ENCODE data around the gene HMX2.

Gene HMX2

GRCh38 chr10:123147635-123148413, at the start of gene HMX2:
TSS of gene HMX2 (plus strand) at chr10:123148136. CDS start at chr10:123148379, 243 bp downstream.
- no peak for DNase-seq

- DNase-seq: no peak
Observed at GRCh38 chr10:123100030-123100762, 47.7 kb upstream of the HMX2 start.

- DNase-seq: no peak
Observed at GRCh38 chr10:123101872-123102271, 46.1 kb upstream of the HMX2 start.

- DNase-seq: no peak
Observed at GRCh38 chr10:123102673-123103072, 45.3 kb upstream of the HMX2 start.

- no peak for DNase-seq
Observed at GRCh38 chr10:123103944-123104343, 44.0 kb upstream of the HMX2 start.

- DNase-seq: no peak
Observed at GRCh38 chr10:123109466-123109865, 38.5 kb upstream of the HMX2 start.

- DNase-seq: no peak
Observed at GRCh38 chr10:123117644-123118417, 30.1 kb upstream of the HMX2 start.

- DNase-seq: no peak
Observed at GRCh38 chr10:123119081-123119480, 28.9 kb upstream of the HMX2 start.

GRCh38 chr10:123126246-123126645, 21.7 kb upstream of the HMX2 start:
- DNase-seq: no peak

- no peak for DNase-seq
Observed at GRCh38 chr10:123129618-123130271, 18.2 kb upstream of the HMX2 start.

- peak; percentile 87 for DNase-seq
Observed at GRCh38 chr10:123132576-123133477, 15.1 kb upstream of the HMX2 start.

GRCh38 chr10:123133541-123134342, 14.2 kb upstream of the HMX2 start:
- DNase-seq: no peak

GRCh38 chr10:123134343-123134914, 13.5 kb upstream of the HMX2 start:
- no peak for DNase-seq

GRCh38 chr10:123134915-123135414, 13.0 kb upstream of the HMX2 start:
- DNase-seq: no peak

- no peak for DNase-seq
Observed at GRCh38 chr10:123135415-123136141, 12.4 kb upstream of the HMX2 start, which contains the start of gene HMX3. TSS of gene HMX3 (plus strand) at chr10:123135970. CDS start at chr10:123136051, 81 bp downstream.

- no peak for DNase-seq
Observed at GRCh38 chr10:123136221-123136805, 11.6 kb upstream of the HMX2 start.

GRCh38 chr10:123136806-123137642, 10.9 kb upstream of the HMX2 start:
- no peak for DNase-seq

GRCh38 chr10:123139165-123139520, 8.8 kb upstream of the HMX2 start:
- no peak for DNase-seq

Measured in activated CD4-positive, alpha-beta T cell treated with anti-CD3 and anti-CD28 coated beads, Interleukin-10, Interleukin-2, amounts not matched to agents 100 ng/mL and 50 ng/mL, durations not matched to agents 16 hours and 8 hours (primary cell).